ENCODE measurements around the gene UBAP2.
A peak's percentile ranks its signal among the peaks of the same experiment; 100 is the strongest.

The UBAP2 gene

GRCh38 chr9:34085581-34086500 lies 37.2 kb upstream of the UBAP2 start:
- H3K4me2 ChIP-seq (ENCODE audit: low read length): no peak overlapping the region
- H2AFZ ChIP-seq (ENCODE audit: low read length): no peak overlapping the region
- no peak overlapping the region for H3K4me3 ChIP-seq (ENCODE audit: low read depth, low read length, poor library complexity, severe bottlenecking)
- H3K27me3 ChIP-seq (ENCODE audit: insufficient read depth, low read length): no peaks in the 10 kb centered on the region
- H3F3A ChIP-seq (ENCODE audit: insufficient read depth, low read length): no peaks in the 10 kb centered on the region
- no peak for TF ChIP-seq CTCF (IDR thresholded peaks at IDR 0.05; ENCODE audit: low read length)
- no peak for TF ChIP-seq EZH2 (IDR thresholded peaks at IDR 0.05; ENCODE audit: borderline replicate concordance, low read length)
- H3K27ac ChIP-seq (ENCODE audit: low read depth, low read length, poor library complexity, severe bottlenecking): peak overlapping the region; percentile 47
- no peaks in the 10 kb centered on the region for H3K79me2 ChIP-seq (ENCODE audit: insufficient read depth, low read length)
- H3K9me2 ChIP-seq (ENCODE audit: low read depth, low read length): no peaks in the 10 kb centered on the region
- no peaks in the 10 kb centered on the region for H3K9me3 ChIP-seq (ENCODE audit: low read length)
- H3K4me1 ChIP-seq (ENCODE audit: insufficient read depth, low read length, severe bottlenecking): peaks cover 18% of the 10 kb centered on the region
- H4K20me1 ChIP-seq (ENCODE audit: insufficient read depth, low read length): no peaks in the 10 kb centered on the region
- H3K9ac ChIP-seq (ENCODE audit: low read length): no peak overlapping the region
- H3K36me3 ChIP-seq (ENCODE audit: insufficient read depth, low read length): peaks cover 58% of the 10 kb centered on the region

GRCh38 chr9:34084562-34084961 lies 35.9 kb upstream of the UBAP2 start:
- H3K79me2 ChIP-seq (ENCODE audit: insufficient read depth, low read length): no peaks in the 10 kb centered on the region
- no peaks in the 10 kb centered on the region for H3K27me3 ChIP-seq (ENCODE audit: insufficient read depth, low read length)
- TF ChIP-seq EZH2 (IDR thresholded peaks at IDR 0.05; ENCODE audit: borderline replicate concordance, low read length): no peak
- no peak for TF ChIP-seq CTCF (IDR thresholded peaks at IDR 0.05; ENCODE audit: low read length)
- no peaks in the 10 kb centered on the region for H3K9me2 ChIP-seq (ENCODE audit: low read depth, low read length)
- no peaks in the 10 kb centered on the region for H4K20me1 ChIP-seq (ENCODE audit: insufficient read depth, low read length)
- no peaks in the 10 kb centered on the region for H3K9me3 ChIP-seq (ENCODE audit: low read length)
- H3F3A ChIP-seq (ENCODE audit: insufficient read depth, low read length): no peaks in the 10 kb centered on the region
- peaks cover 18% of the 10 kb centered on the region for H3K4me1 ChIP-seq (ENCODE audit: insufficient read depth, low read length, severe bottlenecking)
- peak overlapping the region; percentile 47 for H3K27ac ChIP-seq (ENCODE audit: low read depth, low read length, poor library complexity, severe bottlenecking)
- no peak overlapping the region for H3K4me2 ChIP-seq (ENCODE audit: low read length)
- H3K4me3 ChIP-seq (ENCODE audit: low read depth, low read length, poor library complexity, severe bottlenecking): no peak overlapping the region
- no peak overlapping the region for H2AFZ ChIP-seq (ENCODE audit: low read length)
- H3K36me3 ChIP-seq (ENCODE audit: insufficient read depth, low read length): peaks cover 45% of the 10 kb centered on the region
- H3K9ac ChIP-seq (ENCODE audit: low read length): no peak overlapping the region

GRCh38 chr9:34079181-34079580 lies 30.5 kb upstream of the UBAP2 start:
- no peaks in the 10 kb centered on the region for H3F3A ChIP-seq (ENCODE audit: insufficient read depth, low read length)
- H3K4me3 ChIP-seq (ENCODE audit: low read depth, low read length, poor library complexity, severe bottlenecking): no peak overlapping the region
- no peaks in the 10 kb centered on the region for H3K79me2 ChIP-seq (ENCODE audit: insufficient read depth, low read length)
- peaks cover 18% of the 10 kb centered on the region for H3K4me1 ChIP-seq (ENCODE audit: insufficient read depth, low read length, severe bottlenecking)
- no peaks in the 10 kb centered on the region; the same call in 1 of the 2 replicates for H3K36me3 ChIP-seq (ENCODE audit: insufficient read depth, low read length)
- TF ChIP-seq EZH2 (IDR thresholded peaks at IDR 0.05; ENCODE audit: borderline replicate concordance, low read length) (no peak), CTCF (IDR thresholded peaks at IDR 0.05; ENCODE audit: low read length) (no peak)
- H4K20me1 ChIP-seq (ENCODE audit: insufficient read depth, low read length): no peaks in the 10 kb centered on the region
- no peak overlapping the region for H3K27ac ChIP-seq (ENCODE audit: low read depth, low read length, poor library complexity, severe bottlenecking)
- H3K9ac ChIP-seq (ENCODE audit: low read length): no peak overlapping the region
- H2AFZ ChIP-seq (ENCODE audit: low read length): no peak overlapping the region
- H3K27me3 ChIP-seq (ENCODE audit: insufficient read depth, low read length): no peaks in the 10 kb centered on the region
- H3K9me2 ChIP-seq (ENCODE audit: low read depth, low read length): no peaks in the 10 kb centered on the region
- H3K9me3 ChIP-seq (ENCODE audit: low read length): no peaks in the 10 kb centered on the region
- no peak overlapping the region for H3K4me2 ChIP-seq (ENCODE audit: low read length)

Measured in OCI-LY1 (cell line).